HG02571 (cell line): ENCODE data around the gene CACNA2D4.

Experiments used
- ATAC-seq: cut with Tn5 transposase; IDR thresholded peaks from one replicate; pipeline ENCODE4 v1.9.1; 2021; ENCODE audit warnings: mild to moderate bottlenecking, moderate library complexity; ENCODE audit not compliant: unreplicated experiment

The CACNA2D4 gene

GRCh38 chr12:1790444-1790843, 128.0 kb downstream of the CACNA2D4 start:
- no peak for ATAC-seq

DNA sequence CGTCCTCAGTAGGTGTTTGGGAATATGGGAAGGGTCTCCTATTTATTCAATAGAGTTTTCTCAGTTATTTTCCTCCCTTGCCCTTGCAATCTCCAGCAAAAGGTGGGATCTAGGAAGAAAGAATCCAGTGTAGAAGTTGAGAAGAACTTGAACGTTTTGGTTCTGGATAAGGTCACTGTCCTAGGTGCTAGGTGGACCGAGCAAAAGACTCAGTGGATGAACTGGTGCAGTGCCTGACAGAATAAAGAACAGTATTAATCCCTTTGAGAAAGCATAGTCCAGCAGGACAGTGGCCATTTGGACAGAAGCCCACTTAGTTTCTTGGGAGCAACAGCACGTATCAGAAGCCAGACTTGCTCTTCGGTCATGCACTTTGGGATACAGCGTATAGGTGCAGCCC, 130.7 kb downstream of the CACNA2D4 start:
- no peak for ATAC-seq

DNA sequence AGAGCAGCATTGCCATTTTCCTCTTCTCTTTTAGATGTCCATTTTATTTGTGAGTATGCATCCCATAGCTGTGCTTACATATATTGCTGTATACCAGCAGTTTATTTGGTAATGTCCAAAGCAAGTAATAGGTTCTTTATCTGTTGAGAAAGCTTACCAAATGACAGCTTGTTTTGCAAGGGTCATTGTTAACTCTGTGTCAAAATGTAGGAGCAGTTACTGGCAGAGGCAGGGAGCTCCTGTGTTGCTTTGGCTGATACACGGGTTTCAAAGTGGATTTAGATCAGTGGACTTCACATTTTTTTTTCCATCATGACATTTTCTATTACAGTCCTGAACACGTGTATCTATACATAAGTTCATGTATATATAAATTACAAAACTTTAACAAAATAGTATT, 136.2 kb downstream of the CACNA2D4 start:
- no peak for ATAC-seq

DNA sequence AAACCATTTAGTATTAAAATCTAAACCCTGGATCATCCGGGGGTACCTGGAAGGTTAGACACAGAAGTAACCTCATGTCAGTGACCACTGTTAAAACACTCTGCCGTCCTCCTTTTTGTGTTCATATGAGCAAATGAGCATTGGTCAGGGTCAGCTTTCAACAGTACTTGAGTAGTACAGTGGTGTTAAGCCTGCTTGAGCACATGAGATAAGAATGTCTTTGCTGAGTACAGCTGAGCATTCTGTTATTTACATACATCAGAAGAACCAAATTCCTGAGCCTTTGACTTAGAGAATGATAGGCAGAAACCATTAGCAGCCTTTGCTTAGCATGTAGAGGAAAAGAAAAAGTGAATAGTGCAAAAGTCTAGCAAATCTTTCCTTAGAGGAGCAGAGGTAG, 136.7 kb downstream of the CACNA2D4 start:
- no peak for ATAC-seq

DNA sequence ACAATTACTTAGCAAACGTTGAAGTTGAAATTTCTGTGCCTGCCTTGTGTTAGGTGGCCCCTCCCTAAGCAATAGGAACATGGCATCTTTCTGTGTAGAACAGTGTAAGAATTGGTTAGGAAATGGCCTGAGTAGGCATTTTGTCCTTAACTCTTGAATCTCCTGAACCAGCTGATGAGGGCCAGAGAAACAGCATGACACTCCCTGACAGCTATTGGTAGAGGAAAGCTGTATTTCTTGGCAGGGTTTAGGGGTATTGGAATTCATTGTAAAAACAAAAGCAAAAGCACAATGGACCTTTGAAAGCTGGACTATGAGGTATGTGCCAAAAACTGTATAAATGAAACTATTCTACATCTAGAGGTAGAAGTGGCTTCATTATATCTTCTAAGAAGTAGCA, 138.7 kb downstream of the CACNA2D4 start:
- no peak for ATAC-seq

- no peak for ATAC-seq
Observed at GRCh38 chr12:1778911-1779310, 139.5 kb downstream of the CACNA2D4 start.

DNA sequence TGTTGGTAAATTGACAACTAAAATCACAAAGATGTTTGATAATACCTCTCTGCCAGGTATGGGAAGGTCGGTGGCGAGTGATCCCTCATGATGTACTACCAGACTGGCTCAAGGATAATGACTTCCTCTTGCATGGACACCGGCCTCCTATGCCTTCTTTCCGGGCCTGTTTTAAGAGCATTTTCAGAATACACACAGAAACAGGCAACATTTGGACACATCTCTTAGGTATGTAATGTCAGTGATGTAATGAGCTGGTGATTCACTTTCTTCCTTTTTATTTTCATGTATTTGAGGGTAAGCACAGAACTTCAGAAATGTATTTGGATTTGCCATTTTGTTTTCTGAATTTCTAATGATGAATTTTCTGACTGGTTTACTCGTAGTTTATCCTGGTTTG, 140.7 kb downstream of the CACNA2D4 start:
- ATAC-seq = no peak

DNA sequence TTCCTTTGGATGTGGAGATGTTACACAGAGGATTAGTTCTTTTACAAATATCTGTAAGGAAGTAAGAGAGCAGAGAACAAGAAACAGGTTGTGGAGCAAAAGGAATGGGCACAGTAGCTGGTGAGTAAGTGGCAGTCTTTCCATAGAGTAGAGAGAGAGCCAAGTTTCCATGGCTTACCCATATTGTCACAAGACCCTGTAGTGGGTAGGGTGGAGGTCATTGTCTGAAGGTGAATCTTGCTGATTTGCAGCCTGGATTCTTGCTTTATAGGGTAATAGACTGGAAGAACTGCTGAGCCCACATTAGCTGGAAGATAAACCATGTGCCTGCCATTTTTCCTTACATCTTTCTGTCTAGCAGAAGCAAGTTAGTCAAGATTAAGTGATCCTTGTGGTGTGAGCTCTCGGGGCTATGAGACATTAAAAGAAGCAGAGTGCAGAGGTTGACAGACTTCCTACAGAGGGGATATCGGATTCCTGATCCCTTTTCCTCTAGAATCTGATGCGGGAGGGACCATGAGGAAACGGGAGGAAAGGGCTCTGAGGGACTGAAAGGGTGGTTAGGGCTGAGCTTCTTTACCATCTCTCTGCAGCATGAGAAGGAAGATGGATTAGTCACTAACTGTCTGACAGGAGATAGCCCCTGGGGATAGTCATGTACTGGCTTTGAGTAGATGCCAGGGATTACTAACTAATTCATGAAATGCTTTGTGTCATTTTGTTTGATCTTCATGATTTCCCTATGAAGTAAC, 142.1 kb downstream of the CACNA2D4 start:
- no peak for ATAC-seq

GRCh38 chr12:1773937-1774655, 144.4 kb downstream of the CACNA2D4 start:
- ATAC-seq = no peak

DNA sequence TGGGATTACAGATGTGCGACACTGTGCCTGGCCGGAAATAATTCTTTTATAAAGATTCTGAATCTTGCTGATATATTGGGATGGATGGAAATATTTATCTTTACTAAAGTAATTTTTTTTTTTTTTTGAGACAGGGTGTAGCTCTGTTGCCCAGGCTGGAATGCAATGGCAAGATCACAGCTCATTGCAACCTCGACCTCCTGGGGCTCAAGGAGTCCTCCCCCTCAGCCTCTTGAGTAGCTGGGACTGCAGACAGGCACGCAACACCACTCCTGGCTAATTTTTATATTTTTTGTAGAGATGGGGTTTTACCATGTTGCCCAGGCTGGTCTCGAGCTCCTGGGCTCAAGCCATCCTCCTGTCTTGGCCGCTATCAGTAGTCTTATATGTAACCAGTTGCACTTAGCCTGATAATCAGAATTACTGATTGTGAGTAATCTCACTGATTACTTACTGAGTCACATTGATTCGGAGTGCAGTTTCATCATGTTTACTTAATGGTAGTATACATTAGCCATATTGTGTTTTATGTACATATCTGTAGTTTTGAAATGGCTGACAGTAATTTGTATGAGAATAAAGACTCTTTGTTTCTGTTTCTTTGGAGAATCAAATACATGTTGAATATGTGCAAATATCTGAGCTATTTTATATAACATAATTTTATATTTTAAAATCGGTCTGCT, 148.5 kb downstream of the CACNA2D4 start:
- ATAC-seq = no peak

GRCh38 chr12:1768615-1769014, 149.8 kb downstream of the CACNA2D4 start:
- ATAC-seq = no peak

GRCh38 chr12:1767407-1768090, 150.9 kb downstream of the CACNA2D4 start:
- ATAC-seq = no peak

DNA sequence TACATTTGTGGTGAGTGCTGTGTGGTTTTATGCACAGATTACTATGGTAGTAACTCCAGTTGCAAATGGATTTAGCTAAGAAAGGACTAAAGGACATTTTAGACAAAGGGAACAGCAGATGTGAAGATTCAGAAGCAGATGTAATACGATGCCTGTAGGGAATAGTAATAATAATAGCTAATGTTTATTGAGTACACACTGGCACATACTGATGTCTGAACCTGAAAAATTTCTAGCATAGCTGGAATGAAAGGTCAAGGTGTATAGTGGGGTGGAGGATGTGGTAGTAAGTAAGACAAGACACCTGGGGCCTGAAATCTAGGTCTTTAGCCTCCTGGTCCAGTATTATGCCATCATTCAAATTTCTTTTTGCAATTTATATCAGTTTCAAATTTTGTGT, 152.3 kb downstream of the CACNA2D4 start:
- no peak for ATAC-seq

DNA sequence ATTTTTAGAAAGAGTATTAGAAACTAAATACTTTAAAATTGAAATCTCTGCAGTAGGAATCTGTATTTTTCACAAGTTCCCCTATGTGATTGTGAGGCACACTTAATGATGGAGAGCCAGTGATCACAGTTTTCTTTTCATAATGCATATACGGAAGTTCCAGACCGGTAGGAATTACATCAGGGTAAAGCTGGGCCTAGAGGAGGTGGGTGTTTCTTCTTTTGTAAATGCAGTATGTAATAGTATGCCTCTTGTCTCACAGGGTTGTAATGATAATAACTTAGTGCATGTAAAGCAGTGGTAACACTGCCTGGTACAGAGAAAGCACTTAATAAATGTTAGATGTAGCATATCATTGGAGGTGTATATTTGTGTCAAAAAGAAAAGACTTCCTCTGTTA, 155.3 kb downstream of the CACNA2D4 start:
- ATAC-seq = no peak

- ATAC-seq = no peak
Observed at GRCh38 chr12:1761857-1762256, 156.6 kb downstream of the CACNA2D4 start.

DNA sequence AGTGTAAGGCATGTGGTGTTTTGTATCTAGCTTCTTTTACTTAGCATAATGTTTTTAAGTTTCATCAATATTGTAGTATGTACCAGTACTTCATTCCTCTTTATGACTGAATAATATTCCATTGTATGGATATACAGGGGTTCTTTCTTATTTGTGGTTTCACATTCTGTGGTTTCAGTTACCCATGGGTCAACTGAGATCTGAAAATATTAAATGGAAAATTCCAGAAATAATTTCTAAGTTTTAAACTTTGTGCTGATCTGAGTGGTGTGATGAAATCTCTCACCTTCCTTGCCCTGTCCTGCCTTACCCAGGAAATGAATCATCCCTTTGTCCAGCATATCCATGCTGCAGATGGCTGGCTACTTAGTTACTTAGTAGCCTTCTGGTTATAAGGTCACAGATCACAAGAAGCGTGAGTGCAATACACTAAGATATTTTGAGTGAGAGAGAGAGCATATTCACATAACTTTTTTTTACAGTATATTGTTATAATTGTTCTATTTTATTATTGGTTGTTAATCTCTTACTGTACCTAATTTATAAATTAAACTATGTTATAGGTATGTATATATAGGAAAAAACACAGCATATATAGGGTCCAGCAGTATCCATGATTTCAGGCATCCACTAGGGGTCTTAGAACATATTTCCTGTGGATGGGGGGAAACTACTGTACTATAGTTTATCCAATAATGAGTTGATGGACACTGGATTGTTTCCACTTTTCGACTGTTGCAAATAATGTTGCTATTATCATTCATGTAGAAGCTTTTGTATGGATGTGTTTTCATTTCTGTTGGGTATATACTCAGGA, 157.7 kb downstream of the CACNA2D4 start:
- ATAC-seq = no peak

GRCh38 chr12:1758887-1759286, 159.6 kb downstream of the CACNA2D4 start:
- no peak for ATAC-seq

GRCh38 chr12:1758376-1758775, 160.1 kb downstream of the CACNA2D4 start:
- no peak for ATAC-seq

DNA sequence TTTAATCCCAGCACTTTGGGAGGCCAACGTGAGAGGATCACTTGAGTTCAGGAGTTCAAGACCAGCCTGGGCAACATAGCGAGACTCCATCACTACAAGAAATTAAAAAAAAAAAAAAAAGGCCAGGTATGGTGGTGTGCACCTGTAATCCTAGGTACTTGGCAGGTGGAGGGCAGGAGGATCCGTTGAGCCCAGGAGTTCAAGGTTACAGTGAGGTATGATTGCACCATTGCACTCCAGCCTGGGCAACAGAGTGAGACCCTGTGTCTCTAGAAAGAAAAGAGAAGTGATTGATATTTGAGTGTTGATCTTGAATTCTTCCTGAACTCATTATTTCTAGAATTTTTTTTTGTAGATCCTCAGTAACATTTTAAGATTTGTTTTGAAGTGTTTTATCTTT, 168.2 kb downstream of the CACNA2D4 start:
- no peak for ATAC-seq

DNA sequence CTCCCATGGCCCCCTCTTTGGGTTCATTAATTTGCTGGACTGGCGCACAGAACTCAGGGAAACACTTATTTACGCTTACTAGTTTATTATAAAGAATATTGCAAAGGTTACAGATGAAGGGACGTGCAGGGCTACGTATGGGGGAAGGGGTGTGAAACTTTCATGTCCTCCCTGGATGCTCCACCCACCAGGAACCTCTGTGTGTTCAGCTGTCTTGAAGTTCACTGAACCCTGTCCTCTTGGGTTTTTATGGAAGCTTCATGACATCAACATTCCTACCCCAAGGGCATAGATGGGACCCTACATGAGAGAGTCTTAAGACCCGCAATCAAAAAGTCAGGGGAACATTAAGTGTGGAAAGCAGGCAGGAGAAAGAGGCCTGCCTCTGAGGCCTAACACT, 169.4 kb downstream of the CACNA2D4 start:
- ATAC-seq = no peak

DNA sequence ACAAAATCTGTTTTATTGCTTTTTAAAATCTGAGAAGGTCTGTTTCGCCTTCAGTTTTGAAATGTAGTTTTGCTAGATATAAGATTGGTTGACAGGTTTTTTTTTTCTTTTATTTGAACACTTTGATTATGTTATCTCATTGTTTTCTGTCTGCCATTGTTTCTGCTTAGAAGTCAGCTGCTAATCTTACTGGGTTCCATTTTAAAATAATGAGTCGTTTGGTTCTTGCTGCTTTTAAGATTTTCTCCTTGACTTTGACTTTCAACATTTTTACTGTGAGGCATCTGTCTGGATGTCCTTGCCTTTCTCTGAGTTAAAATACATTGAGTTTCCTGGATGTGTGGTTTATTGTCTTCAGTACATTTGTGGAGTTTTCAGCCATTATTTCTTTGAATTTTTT, 170.8 kb downstream of the CACNA2D4 start:
- ATAC-seq = no peak
